Neural progenitor cell (in vitro differentiated cells): Measurements from ENCODE around the gene ELMO1. TPM values are rescaled to one million over a fixed set of nuclear protein-coding genes. Genes with fewer than 3 reads are reported as not detected.

ENCODE experiments used
- DNase-seq: peaks from one replicate; pipeline ENCODE4 v3.0.0-alpha.2; 2016; ENCODE audit warnings: low spot score
- H2AFZ ChIP-seq: fragments of 200-600 bp; sonication (generic); replicated peaks from 2 replicates; pipeline ENCODE4 v1.6.1; 2016; ENCODE audit warnings: antibody characterized with exemption
- H3F3A ChIP-seq: fragments of 200-600 bp; sonication (generic); 2 replicates; pipeline ENCODE4 v1.6.1; 2016; ENCODE audit warnings: antibody characterized with exemption, low read depth
- H3K27ac ChIP-seq: fragments of 200-600 bp; sonication (generic); 2 replicates; pipeline ENCODE4 v1.5.1; 2016; ENCODE audit warnings: mild to moderate bottlenecking
- H3K27me3 ChIP-seq: fragments of 200-600 bp; sonication (generic); 2 replicates; pipeline ENCODE4 v1.6.1; 2016; ENCODE audit warnings: mild to moderate bottlenecking, moderate library complexity
- H3K36me3 ChIP-seq: fragments of 200-600 bp; sonication (generic); 2 replicates; pipeline ENCODE4 v1.5.1; 2016
- H3K4me1 ChIP-seq: fragments of 200-600 bp; sonication (generic); 2 replicates; pipeline ENCODE4 v1.6.1; 2016; ENCODE audit warnings: mixed run types
- H3K4me2 ChIP-seq: fragments of 200-600 bp; sonication (generic); 2 replicates; pipeline ENCODE4 v1.6.1; 2016
- H3K4me3 ChIP-seq: fragments of 200-600 bp; sonication (generic); 2 replicates; pipeline ENCODE4 v1.5.1; 2016
- H3K79me2 ChIP-seq: fragments of 200-600 bp; sonication (generic); 2 replicates; pipeline ENCODE4 v1.6.1; 2016; ENCODE audit warnings: low read depth
- H3K9ac ChIP-seq: fragments of 200-600 bp; sonication (generic); 2 replicates; pipeline ENCODE4 v1.6.1; 2016
- H3K9me3 ChIP-seq: fragments of 200-600 bp; sonication (generic); 2 replicates; pipeline ENCODE4 v1.5.1; 2016; ENCODE audit warnings: low read depth
- H4K20me1 ChIP-seq: fragments of 200-600 bp; sonication (generic); 2 replicates; pipeline ENCODE4 v1.6.1; 2016; ENCODE audit warnings: low read depth
- H3K27ac Mint-ChIP-seq: 3 replicates; pipeline ENCODE4 v1.8.0; 2021; ENCODE audit warnings: mixed read lengths
- H3K27me3 Mint-ChIP-seq: 2 replicates; pipeline ENCODE4 v1.8.0; 2022; ENCODE audit warnings: low read depth, mild to moderate bottlenecking, inconsistent platforms, moderate library complexity, mixed read lengths; ENCODE audit not compliant: insufficient read depth
- H3K36me3 Mint-ChIP-seq: 3 replicates; pipeline ENCODE4 v1.8.0; 2021; ENCODE audit warnings: mixed read lengths
- H3K4me1 Mint-ChIP-seq: 3 replicates; pipeline ENCODE4 v1.8.0; 2021; ENCODE audit warnings: mixed read lengths
- H3K4me3 Mint-ChIP-seq: 3 replicates; pipeline ENCODE4 v1.8.0; 2021; ENCODE audit warnings: mild to moderate bottlenecking, moderate library complexity, mixed read lengths
- H3K9me3 Mint-ChIP-seq: 3 replicates; pipeline ENCODE4 v1.8.0; 2020; ENCODE audit warnings: mixed read lengths
- EZH2 ChIP-seq: fragments of 200-600 bp; sonication (generic); IDR thresholded peaks from 2 replicates; pipeline ENCODE4 v1.6.1; 2017; ENCODE audit warnings: antibody characterized with exemption, mild to moderate bottlenecking, moderate library complexity
- EZH2phosphoT487 ChIP-seq: fragments of 200-600 bp; sonication (generic); IDR thresholded peaks from 2 replicates; pipeline ENCODE4 v1.6.1; 2017; ENCODE audit warnings: antibody characterized with exemption
- total RNA-seq: library from RNA; depleted of rRNA; stranded (reverse); fragments of >200 nt; gene quantifications from 2 replicates; pipeline ENCODE4 v1.2.3, GENCODE V29; 2015; ENCODE audit warnings: low replicate concordance
- TF ChIP-seq, protein P1 (sequence below): fragments of 200-600 bp; sonication (generic); IDR thresholded peaks from 2 replicates; pipeline ENCODE4 v1.5.1; 2017; ENCODE audit warnings: antibody characterized with exemption, mild to moderate bottlenecking

ELMO1 gene
- total RNA-seq, 1 donor from 2014 or later: 22.0 TPM

- no peaks in the 10 kb centered on the region for H3K79me2 ChIP-seq
- H3K4me1 ChIP-seq: peaks cover 5% of the 10 kb centered on the region
- H3K27me3 ChIP-seq: no peaks in the 10 kb centered on the region
- H3K27me3 Mint-ChIP-seq: peaks cover 3% of the 10 kb centered on the region
- H4K20me1 ChIP-seq: no peaks in the 10 kb centered on the region
- H3K36me3 ChIP-seq: no peaks in the 10 kb centered on the region
- H3K36me3 Mint-ChIP-seq: peaks cover 13% of the 10 kb centered on the region
- H3K9me3 Mint-ChIP-seq: peaks cover 7% of the 10 kb centered on the region
- H3K4me1 Mint-ChIP-seq: peaks cover 20% of the 10 kb centered on the region
- H3F3A ChIP-seq: no peaks in the 10 kb centered on the region
- H3K4me3 ChIP-seq: no peak overlapping the region
- no peaks in the 10 kb centered on the region for H3K9me3 ChIP-seq
- no peak overlapping the region for H3K4me3 Mint-ChIP-seq
- H3K9ac ChIP-seq: no peak overlapping the region
- H3K27ac Mint-ChIP-seq: no peak overlapping the region
- TF ChIP-seq, protein P1, sequence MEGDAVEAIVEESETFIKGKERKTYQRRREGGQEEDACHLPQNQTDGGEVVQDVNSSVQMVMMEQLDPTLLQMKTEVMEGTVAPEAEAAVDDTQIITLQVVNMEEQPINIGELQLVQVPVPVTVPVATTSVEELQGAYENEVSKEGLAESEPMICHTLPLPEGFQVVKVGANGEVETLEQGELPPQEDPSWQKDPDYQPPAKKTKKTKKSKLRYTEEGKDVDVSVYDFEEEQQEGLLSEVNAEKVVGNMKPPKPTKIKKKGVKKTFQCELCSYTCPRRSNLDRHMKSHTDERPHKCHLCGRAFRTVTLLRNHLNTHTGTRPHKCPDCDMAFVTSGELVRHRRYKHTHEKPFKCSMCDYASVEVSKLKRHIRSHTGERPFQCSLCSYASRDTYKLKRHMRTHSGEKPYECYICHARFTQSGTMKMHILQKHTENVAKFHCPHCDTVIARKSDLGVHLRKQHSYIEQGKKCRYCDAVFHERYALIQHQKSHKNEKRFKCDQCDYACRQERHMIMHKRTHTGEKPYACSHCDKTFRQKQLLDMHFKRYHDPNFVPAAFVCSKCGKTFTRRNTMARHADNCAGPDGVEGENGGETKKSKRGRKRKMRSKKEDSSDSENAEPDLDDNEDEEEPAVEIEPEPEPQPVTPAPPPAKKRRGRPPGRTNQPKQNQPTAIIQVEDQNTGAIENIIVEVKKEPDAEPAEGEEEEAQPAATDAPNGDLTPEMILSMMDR: no peak
- TF ChIP-seq EZH2: no peak
- TF ChIP-seq EZH2phosphoT487: no peak
- H3K4me2 ChIP-seq: no peak overlapping the region
- no peak overlapping the region for H3K27ac ChIP-seq
- DNase-seq: no peak
- no peak overlapping the region for H2AFZ ChIP-seq
Measured at GRCh38 chr7:37315772-37316715, 132.6 kb downstream of the ELMO1 start.

- Histone ChIP-seq H3K79me2 (no peaks in the 10 kb centered on the region), H4K20me1 (no peaks in the 10 kb centered on the region), H3K9ac (no peak overlapping the region), H3K9me3 (no peaks in the 10 kb centered on the region), H3K4me2 (no peak overlapping the region), H3K4me1 (peaks cover 14% of the 10 kb centered on the region), H3K27ac (no peak overlapping the region), H3K27me3 (no peaks in the 10 kb centered on the region), H2AFZ (no peak overlapping the region), H3K36me3 (no peaks in the 10 kb centered on the region), H3F3A (peaks cover 6% of the 10 kb centered on the region), H3K4me3 (no peak overlapping the region)
- no peak for DNase-seq
- TF ChIP-seq EZH2phosphoT487 (no peak), EZH2 (no peak)
- TF ChIP-seq, protein P1: no peak
- Mint-ChIP-seq H3K27me3 (peaks cover 3% of the 10 kb centered on the region), H3K36me3 (peaks cover 17% of the 10 kb centered on the region), H3K4me1 (peaks cover 28% of the 10 kb centered on the region), H3K9me3 (peaks cover 16% of the 10 kb centered on the region), H3K4me3 (no peak overlapping the region), H3K27ac (no peak overlapping the region)
Measured at GRCh38 chr7:37312608-37313007, 136.1 kb downstream of the ELMO1 start.

DNA sequence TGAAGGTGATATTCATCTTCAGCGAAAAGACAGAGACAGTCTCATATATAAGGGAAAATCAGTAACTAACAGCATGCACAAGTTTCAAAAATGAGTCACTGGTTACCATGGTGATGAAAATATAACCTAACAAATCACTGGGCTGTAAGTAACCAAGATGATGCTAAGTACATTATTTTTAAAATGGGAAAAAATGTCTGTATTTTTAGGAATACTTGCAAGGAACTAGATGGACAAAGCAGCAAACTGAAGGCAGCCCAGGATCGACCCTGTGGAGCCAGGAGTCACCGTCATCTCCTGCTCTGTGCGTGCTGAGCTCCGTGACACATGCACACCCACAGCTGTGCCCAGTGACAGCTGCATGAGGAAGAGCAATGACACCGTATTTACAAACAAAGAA lies 137.3 kb downstream of the ELMO1 start:
- Histone ChIP-seq H3K4me1 (peaks cover 14% of the 10 kb centered on the region), H3K4me2 (no peak overlapping the region), H3K79me2 (no peaks in the 10 kb centered on the region), H3K27me3 (no peaks in the 10 kb centered on the region), H3K27ac (no peak overlapping the region), H2AFZ (no peak overlapping the region), H4K20me1 (no peaks in the 10 kb centered on the region), H3K9ac (no peak overlapping the region), H3K9me3 (no peaks in the 10 kb centered on the region), H3F3A (peaks cover 6% of the 10 kb centered on the region), H3K4me3 (no peak overlapping the region), H3K36me3 (no peaks in the 10 kb centered on the region)
- Mint-ChIP-seq H3K4me1 (peaks cover 26% of the 10 kb centered on the region), H3K36me3 (peaks cover 11% of the 10 kb centered on the region), H3K9me3 (peaks cover 11% of the 10 kb centered on the region), H3K4me3 (no peak overlapping the region), H3K27me3 (peaks cover 3% of the 10 kb centered on the region), H3K27ac (no peak overlapping the region)
- no peak for DNase-seq
- no peak for TF ChIP-seq EZH2
- TF ChIP-seq, protein P1: no peak
- no peak for TF ChIP-seq EZH2phosphoT487
